ENCODE results near the gene EIF4EBP3.
"Not testable (repeated sequence)": the region's sequence is repeated elsewhere in the genome, so short reads cannot be mapped to it uniquely, and the experiment has no call there.

- TF ChIP-seq MXI1 (IDR thresholded peaks at IDR 0.05; ENCODE audit: borderline replicate concordance, low read depth, low read length); CTCF (conservative IDR thresholded peaks at IDR 0.05; ENCODE audit: low read depth, low read length): not testable (repeated sequence)
Measured at GRCh38 chr5:140579188-140579747, 31.8 kb downstream of the EIF4EBP3 start.
